Upper lobe of left lung (tissue), 6 donors: Measurements from ENCODE around the gene PATE1. TPM values are rescaled to one million over a fixed set of nuclear protein-coding genes. Genes with fewer than 3 reads are reported as not detected.

Source experiments
- ATAC-seq, 2 donors: fragments of 200-7000 bp; cut with Tn5 transposase; one replicate each; pipeline ENCODE4 v1.9.1; 2022; ENCODE audit warnings: mild to moderate bottlenecking in 2 of 2, moderate library complexity in 2 of 2; ENCODE audit not compliant: low FRiP score in 2 of 2
- DNase-seq, 2 donors: peaks; one replicate each; pipeline ENCODE4 v3.0.0-alpha.2; 2019 to 2020
- H3K27ac ChIP-seq, 4 donors: fragments of 200-600 bp; sonication (generic); one replicate each; pipeline ENCODE4 v1.5.1; 2016 to 2019
- H3K27me3 ChIP-seq, 4 donors: fragments of 200-600 bp; sonication (generic); one replicate each; pipeline ENCODE4 v1.5.1; 2017 to 2019
- H3K36me3 ChIP-seq, 4 donors: fragments of 200-600 bp; sonication (generic); one replicate each; pipeline ENCODE4 v1.5.1; 2016 to 2019
- H3K4me1 ChIP-seq, 4 donors: fragments of 200-600 bp; sonication (generic); one replicate each; pipeline ENCODE4 v1.5.1; 2018 to 2019
- H3K4me3 ChIP-seq, 4 donors: fragments of 200-600 bp; sonication (generic); one replicate each; pipeline ENCODE4 v1.5.1; 2017 to 2019; ENCODE audit warnings: mild to moderate bottlenecking in 2 of 4, moderate library complexity in 1 of 4
- H3K9me3 ChIP-seq, 4 donors: fragments of 200-600 bp; sonication (generic); one replicate each; pipeline ENCODE4 v1.5.1; 2018 to 2019
- CTCF ChIP-seq, 6 experiments: fragments of 450-650 bp in 4 of 6; fragments of 200-600 bp in 2 of 6; sonication (generic) in 2 of 6; IDR thresholded peaks; one replicate each; pipeline ENCODE4 v1.5.1; 2016 to 2019; ENCODE audit warnings: antibody characterized with exemption in 6 of 6
- EP300 ChIP-seq, 4 donors: sonication (generic); formaldehyde crosslinking; IDR thresholded peaks; one replicate each; pipeline ENCODE4 v1.5.1; 2017; ENCODE audit warnings: antibody characterized with exemption in 4 of 4, control low read depth in 2 of 4
- POLR2A ChIP-seq, 4 donors: fragments of 450-650 bp; IDR thresholded peaks; one replicate each; pipeline ENCODE4 v1.5.1; 2016 to 2017; ENCODE audit warnings: antibody characterized with exemption in 4 of 4, mild to moderate bottlenecking in 2 of 4
- POLR2AphosphoS5 ChIP-seq, 2 donors: sonication (generic); formaldehyde crosslinking; IDR thresholded peaks; one replicate each; pipeline ENCODE4 v1.5.1; 2017; ENCODE audit warnings: antibody characterized with exemption in 2 of 2
- WGBS, 2 donors: methylation state at CpG; one replicate each; pipeline ENCODE4 v1.1.5; 2017 to 2018; 5-methylcytosine and 5-hydroxymethylcytosine counted together
- total RNA-seq, 6 donors: library from RNA; depleted of rRNA in 4 of 6; stranded (reverse); fragments of >200 nt in 4 of 6; gene quantifications; one replicate each; pipeline versions ENCODE4 v1.1.0 to v1.2.1, GENCODE V29; 2016 to 2021
- donor health status: DM: no; HTN: no; CAD: no; lungs with moderate emphysema.
- donor health status: DM: no; HTN: yes; CAD: no; lungs with severe emphysema.

The PATE1 gene
- total RNA-seq, 6 donors from 2014 or later = not detected

GRCh38 chr11:125724125-125724524 lies 22.0 kb upstream of the PATE1 start:
- no peaks in the 10 kb centered on the region for H3K36me3 ChIP-seq
- no peak for DNase-seq
- H3K9me3 ChIP-seq = no peaks in the 10 kb centered on the region
- H3K4me3 ChIP-seq = no peak overlapping the region
- no peak for ATAC-seq
- H3K27ac ChIP-seq = no peak overlapping the region
- H3K4me1 ChIP-seq = no peaks in the 10 kb centered on the region
- peak in 2 of 6 experiments; percentile 22 to 25 for TF ChIP-seq CTCF (IDR thresholded peaks at IDR 0.05)
- TF ChIP-seq EP300 (IDR thresholded peaks at IDR 0.05) = no peak
- 88 to 92% methylated on average over 1 of the region's 1 CpG for WGBS, 2 donors
- no peaks in the 10 kb centered on the region for H3K27me3 ChIP-seq

- TF ChIP-seq POLR2AphosphoS5 (IDR thresholded peaks at IDR 0.05) (no peak), EP300 (IDR thresholded peaks at IDR 0.05) (no peak), POLR2A (IDR thresholded peaks at IDR 0.05) (no peak)
- H3K9me3 ChIP-seq = no peaks in the 10 kb centered on the region
- no peaks in the 10 kb centered on the region for H3K4me1 ChIP-seq
- no peaks in the 10 kb centered on the region for H3K36me3 ChIP-seq
- no peak overlapping the region for H3K27ac ChIP-seq
- no peak overlapping the region for H3K4me3 ChIP-seq
- DNase-seq = no peak
- no peaks in the 10 kb centered on the region for H3K27me3 ChIP-seq
- WGBS, 2 donors = 57 to 62% methylated on average over 3 of the region's 3 CpGs
- ATAC-seq = no peak
These were observed 17.1 kb upstream of the PATE1 start for GRCh38 chr11:125728969-125729368.

GRCh38 chr11:125740617-125741016 lies 5.5 kb upstream of the PATE1 start:
- TF ChIP-seq POLR2A (IDR thresholded peaks at IDR 0.05) (no peak), CTCF (IDR thresholded peaks at IDR 0.05) (no peak)
- Histone ChIP-seq H3K27ac (no peak overlapping the region), H3K9me3 (no peaks in the 10 kb centered on the region), H3K36me3 (no peaks in the 10 kb centered on the region), H3K27me3 (no peaks in the 10 kb centered on the region), H3K4me1 (no peaks in the 10 kb centered on the region), H3K4me3 (no peak overlapping the region)
- ATAC-seq (no peak), DNase-seq (no peak)

- no peaks in the 10 kb centered on the region for H3K4me1 ChIP-seq
- no peaks in the 10 kb centered on the region for H3K27me3 ChIP-seq
- no peak overlapping the region for H3K27ac ChIP-seq
- H3K36me3 ChIP-seq = no peaks in the 10 kb centered on the region
- ATAC-seq = no peak
- H3K4me3 ChIP-seq = no peak overlapping the region
- H3K9me3 ChIP-seq = no peaks in the 10 kb centered on the region
- TF ChIP-seq CTCF (IDR thresholded peaks at IDR 0.05) (no peak), EP300 (IDR thresholded peaks at IDR 0.05) (no peak), POLR2AphosphoS5 (IDR thresholded peaks at IDR 0.05) (no peak), POLR2A (IDR thresholded peaks at IDR 0.05) (no peak)
- no peak for DNase-seq
- 95 to 96% methylated on average over 1 of the region's 1 CpG for WGBS, 2 donors
These were observed 2.4 kb upstream of the PATE1 start for GRCh38 chr11:125743681-125744080.

- H3K4me1 ChIP-seq = no peaks in the 10 kb centered on the region
- 38 to 58% methylated on average over 2 of the region's 2 CpGs for WGBS, 2 donors
- no peaks in the 10 kb centered on the region for H3K9me3 ChIP-seq
- no peaks in the 10 kb centered on the region for H3K27me3 ChIP-seq
- ATAC-seq (no peak), DNase-seq (no peak)
- H3K4me3 ChIP-seq = no peak overlapping the region
- H3K27ac ChIP-seq = no peak overlapping the region
- H3K36me3 ChIP-seq = no peaks in the 10 kb centered on the region
- TF ChIP-seq POLR2A (IDR thresholded peaks at IDR 0.05) = no peak
- no peak for TF ChIP-seq EP300 (IDR thresholded peaks at IDR 0.05)
- no peak for TF ChIP-seq CTCF (IDR thresholded peaks at IDR 0.05)
- TF ChIP-seq POLR2AphosphoS5 (IDR thresholded peaks at IDR 0.05) = no peak
These were observed 4.5 kb downstream of the PATE1 start for GRCh38 chr11:125750629-125751028.
